Loucy (cell line): ENCODE measurements around the gene SP3.

Experiments used
- H2AFZ ChIP-seq: fragments of 200-600 bp; sonication (generic); 2 replicates; pipeline ENCODE4 v1.6.0; 2016; ENCODE audit warnings: antibody characterized with exemption, mild to moderate bottlenecking, low read length, moderate library complexity
- H3F3A ChIP-seq: fragments of 200-600 bp; 2 replicates; pipeline ENCODE4 v1.6.0; 2016; ENCODE audit warnings: antibody characterized with exemption, low read depth, mild to moderate bottlenecking
- H3K27me3 ChIP-seq: fragments of 200-600 bp; sonication (generic); 2 replicates; pipeline ENCODE4 v1.6.1; 2014; ENCODE audit warnings: low read length, mild to moderate bottlenecking; ENCODE audit not compliant: insufficient read depth, poor library complexity, severe bottlenecking
- H3K36me3 ChIP-seq: fragments of 200-600 bp; sonication (generic); 2 replicates; pipeline ENCODE4 v1.6.1; 2016; ENCODE audit warnings: low read length; ENCODE audit not compliant: insufficient read depth
- H3K4me1 ChIP-seq: fragments of 200-600 bp; sonication (generic); 2 replicates; pipeline ENCODE4 v1.5.1; 2014; ENCODE audit warnings: low read length, mild to moderate bottlenecking; ENCODE audit not compliant: insufficient read depth, poor library complexity, severe bottlenecking
- H3K4me2 ChIP-seq: fragments of 200-600 bp; sonication (generic); 2 replicates; pipeline ENCODE4 v1.6.0; 2014; ENCODE audit warnings: antibody characterized with exemption, low read length, low read depth, mild to moderate bottlenecking; ENCODE audit not compliant: poor library complexity, severe bottlenecking
- H3K4me3 ChIP-seq: fragments of 200-600 bp; sonication (generic); 2 replicates; pipeline ENCODE4 v1.5.1; 2014; ENCODE audit warnings: low read length, mild to moderate bottlenecking, mixed read lengths; ENCODE audit not compliant: poor library complexity, severe bottlenecking
- H3K79me2 ChIP-seq: fragments of 200-600 bp; sonication (generic); 2 replicates; pipeline ENCODE4 v1.6.1; 2014; ENCODE audit warnings: low read length; ENCODE audit not compliant: insufficient read depth
- H3K9ac ChIP-seq: fragments of 200-600 bp; sonication (generic); 2 replicates; pipeline ENCODE4 v1.6.0; 2014; ENCODE audit warnings: mild to moderate bottlenecking, low read depth, low read length, moderate library complexity; ENCODE audit not compliant: poor library complexity, severe bottlenecking
- H3K9me2 ChIP-seq: fragments of 200-600 bp; sonication (generic); replicated peaks from 2 replicates; pipeline ENCODE4 v1.6.1; 2016; ENCODE audit warnings: low read depth, low read length, mixed read lengths
- H3K9me3 ChIP-seq: fragments of 200-600 bp; sonication (generic); 2 replicates; pipeline ENCODE4 v1.6.1; 2014; ENCODE audit warnings: mild to moderate bottlenecking, antibody characterized with exemption, low read length, low read depth; ENCODE audit not compliant: insufficient read depth
- H4K20me1 ChIP-seq: fragments of 200-600 bp; sonication (generic); 2 replicates; pipeline ENCODE4 v1.6.0; 2014; ENCODE audit warnings: antibody characterized with exemption, low read length, mild to moderate bottlenecking; ENCODE audit not compliant: insufficient read depth, poor library complexity, severe bottlenecking
- CTCF ChIP-seq: fragments of 200-600 bp; sonication (generic); conservative IDR thresholded peaks from 2 replicates; pipeline ENCODE4 v1.5.1; 2014; ENCODE audit warnings: mild to moderate bottlenecking, antibody characterized with exemption, low read length
- EZH2phosphoT487 ChIP-seq: fragments of 200-600 bp; IDR thresholded peaks from 2 replicates; pipeline ENCODE4 v1.6.1; 2018; ENCODE audit warnings: antibody characterized with exemption, mild to moderate bottlenecking, moderate library complexity, borderline replicate concordance

The SP3 gene

GRCh38 chr2:173956454-173956853 is 8.7 kb downstream of the SP3 start:
- Histone ChIP-seq H3K4me1 (peaks cover 88% of the 10 kb centered on the region), H3F3A (no peaks in the 10 kb centered on the region; the same call in 1 of the 2 replicates), H3K27me3 (no peaks in the 10 kb centered on the region), H3K36me3 (peaks cover 50% of the 10 kb centered on the region), H3K9ac (no peak overlapping the region), H4K20me1 (peaks cover 100% of the 10 kb centered on the region), H3K4me3 (peak overlapping the region; percentile 89), H3K9me2 (no peaks in the 10 kb centered on the region), H3K79me2 (peaks cover 100% of the 10 kb centered on the region), H3K4me2 (peak overlapping the region; percentile 95), H2AFZ (no peak overlapping the region), H3K9me3 (no peaks in the 10 kb centered on the region)
- TF ChIP-seq CTCF (no peak), EZH2phosphoT487 (no peak)

- Histone ChIP-seq H3K4me2 (peak overlapping the region; percentile 95), H2AFZ (no peak overlapping the region), H3K9ac (no peak overlapping the region), H3K27me3 (no peaks in the 10 kb centered on the region), H3K36me3 (peaks cover 49% of the 10 kb centered on the region), H3K9me2 (no peaks in the 10 kb centered on the region), H3K4me1 (peaks cover 86% of the 10 kb centered on the region), H3K9me3 (no peaks in the 10 kb centered on the region), H3K79me2 (peaks cover 100% of the 10 kb centered on the region), H3F3A (no peaks in the 10 kb centered on the region; the same call in 1 of the 2 replicates), H3K4me3 (peak overlapping the region; percentile 89), H4K20me1 (peaks cover 100% of the 10 kb centered on the region)
- no peak for TF ChIP-seq EZH2phosphoT487
- TF ChIP-seq CTCF: no peak
Measured at GRCh38 chr2:173955867-173956266, 9.3 kb downstream of the SP3 start.

GRCh38 chr2:173955004-173955403 is 10.2 kb downstream of the SP3 start:
- Histone ChIP-seq H3K4me1 (peaks cover 87% of the 10 kb centered on the region), H3K9me3 (no peaks in the 10 kb centered on the region), H3K4me2 (peak overlapping the region; percentile 95), H2AFZ (no peak overlapping the region), H3K9me2 (no peaks in the 10 kb centered on the region), H3F3A (no peaks in the 10 kb centered on the region; the same call in 1 of the 2 replicates), H3K27me3 (no peaks in the 10 kb centered on the region), H3K4me3 (peak overlapping the region; percentile 57), H4K20me1 (peaks cover 100% of the 10 kb centered on the region), H3K36me3 (peaks cover 49% of the 10 kb centered on the region), H3K9ac (no peak overlapping the region), H3K79me2 (peaks cover 100% of the 10 kb centered on the region)
- TF ChIP-seq CTCF (peak; percentile 43), EZH2phosphoT487 (no peak)
